Activated T-helper 1 cell treated with anti-CD3 and anti-CD28 coated beads, Interleukin-12 subunit alpha, Interleukin-12 subunit beta, Interleukin-2, Interleukin-4 antibody, amounts not matched to agents 30 ng/mL and 10 ng/mL and 1 ng/mL, durations not matched to agents 14 hours and 24 hours and 36 hours (primary cell): Measurements from ENCODE around the gene LIN28A. TPM values are rescaled to one million over a fixed set of nuclear protein-coding genes. Genes with fewer than 3 reads are reported as not detected.
"Not testable (repeated sequence)": the region's sequence is repeated elsewhere in the genome, so short reads cannot be mapped to it uniquely, and the experiment has no call there.

ENCODE experiments used
- DNase-seq: peaks from one replicate; pipeline ENCODE4 v3.0.0; 2021; ENCODE audit warnings: low spot score
- H3K27ac Mint-ChIP-seq: one replicate; pipeline ENCODE4 v1.8.0; 2021; ENCODE audit warnings: mild to moderate bottlenecking, mixed read lengths
- H3K27me3 Mint-ChIP-seq: one replicate; pipeline ENCODE4 v1.8.0; 2022; ENCODE audit warnings: mild to moderate bottlenecking, moderate library complexity, mixed read lengths; ENCODE audit not compliant: insufficient read depth
- H3K36me3 Mint-ChIP-seq: one replicate; pipeline ENCODE4 v1.8.0; 2021; ENCODE audit warnings: low read depth, mixed read lengths
- H3K4me1 Mint-ChIP-seq: one replicate; pipeline ENCODE4 v1.8.0; 2021; ENCODE audit warnings: low read depth, mixed read lengths
- H3K4me3 Mint-ChIP-seq: one replicate; pipeline ENCODE4 v1.8.0; 2021; ENCODE audit warnings: mild to moderate bottlenecking, moderate library complexity, mixed read lengths
- H3K9me3 Mint-ChIP-seq: one replicate; pipeline ENCODE4 v1.8.0; 2021; ENCODE audit warnings: mixed read lengths
- intact Hi-C: fragments of 100-400 bp; cut with micrococcal nuclease; formaldehyde crosslinking; loops from one replicate; pipeline ENCODE4 v1.15.1; 2024
- total RNA-seq: library from RNA; stranded (reverse); gene quantifications from 2 replicates; pipeline ENCODE4 v1.2.3, GENCODE V29; 2022

LIN28A gene, protein sequence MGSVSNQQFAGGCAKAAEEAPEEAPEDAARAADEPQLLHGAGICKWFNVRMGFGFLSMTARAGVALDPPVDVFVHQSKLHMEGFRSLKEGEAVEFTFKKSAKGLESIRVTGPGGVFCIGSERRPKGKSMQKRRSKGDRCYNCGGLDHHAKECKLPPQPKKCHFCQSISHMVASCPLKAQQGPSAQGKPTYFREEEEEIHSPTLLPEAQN
- total RNA-seq = not detected in 2 replicates

DNA sequence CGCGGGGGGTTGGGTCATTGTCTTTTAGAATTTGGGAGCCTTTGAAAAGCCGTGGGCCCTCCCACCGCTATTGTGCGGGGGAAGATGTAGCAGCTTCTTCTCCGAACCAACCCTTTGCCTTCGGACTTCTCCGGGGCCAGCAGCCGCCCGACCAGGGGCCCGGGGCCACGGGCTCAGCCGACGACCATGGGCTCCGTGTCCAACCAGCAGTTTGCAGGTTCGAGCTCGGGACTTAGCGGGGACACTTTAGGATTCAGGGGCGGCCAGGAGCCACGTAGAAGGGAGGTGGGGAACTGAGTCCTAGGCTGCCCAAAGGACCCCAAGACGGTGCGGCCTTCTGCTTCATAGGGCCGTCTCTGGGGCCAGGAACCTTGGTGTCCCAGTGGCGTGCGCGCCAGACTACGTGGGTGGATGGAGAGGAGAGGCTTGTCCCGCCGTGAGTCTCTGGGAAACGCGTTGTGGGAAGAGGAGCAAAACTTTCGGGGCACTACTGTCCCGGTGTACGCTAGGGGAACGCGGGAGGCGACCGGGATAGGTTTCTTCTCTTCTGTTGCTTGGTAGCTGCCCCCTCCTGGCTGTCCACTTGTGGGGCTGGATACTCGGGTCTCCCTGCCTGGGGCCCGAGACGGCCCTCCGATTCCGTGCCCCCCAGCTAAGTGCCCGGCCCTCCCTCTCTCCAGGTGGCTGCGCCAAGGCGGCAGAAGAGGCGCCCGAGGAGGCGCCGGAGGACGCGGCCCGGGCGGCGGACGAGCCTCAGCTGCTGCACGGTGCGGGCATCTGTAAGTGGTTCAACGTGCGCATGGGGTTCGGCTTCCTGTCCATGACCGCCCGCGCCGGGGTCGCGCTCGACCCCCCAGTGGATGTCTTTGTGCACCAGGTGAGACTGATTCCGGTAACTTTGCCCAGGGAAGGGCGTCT, at the start of gene LIN28A:
Gene LIN28A, plus strand, starts transcription at position 112 of the 918 bp plus-strand sequence. Its CDS starts 75 bp downstream, at position 187.
- peaks cover 65% of the 10 kb centered on the region for H3K27me3 Mint-ChIP-seq
- no peaks in the 10 kb centered on the region for H3K36me3 Mint-ChIP-seq
- H3K27ac Mint-ChIP-seq = peak within 1 kb of the TSS; percentile 68
- DNase-seq = no peak
- intact Hi-C loops = no loop called here
- H3K4me1 Mint-ChIP-seq = peaks cover 14% of the 10 kb centered on the region
- no peak within 1 kb of the TSS for H3K4me3 Mint-ChIP-seq
- H3K9me3 Mint-ChIP-seq = no peaks in the 10 kb centered on the region

DNA sequence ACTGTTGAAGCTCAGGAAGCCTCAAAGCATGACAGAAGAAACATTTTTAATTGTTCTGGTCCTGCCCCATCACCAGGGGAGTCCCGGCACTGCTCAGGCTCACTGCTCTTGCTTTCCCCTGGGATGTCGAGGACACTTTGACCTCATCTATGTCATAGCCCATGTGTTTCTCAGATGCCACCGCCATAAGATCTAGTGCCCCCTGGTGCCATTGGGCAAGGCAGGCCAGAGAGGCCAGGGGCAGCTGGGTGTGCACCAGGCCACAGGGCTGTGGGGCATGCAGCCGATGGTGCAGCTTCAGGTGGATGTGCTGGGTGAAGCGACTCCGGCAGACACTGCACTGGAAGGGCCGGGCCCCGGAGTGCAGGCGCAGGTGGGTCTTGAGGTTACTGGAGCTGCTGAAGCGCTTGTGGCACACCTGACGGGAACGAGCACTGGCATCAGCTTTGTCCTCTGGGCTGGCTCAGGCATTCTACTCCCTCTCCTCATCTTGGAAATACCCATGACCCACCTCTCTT, 49.0 kb upstream of the LIN28A start:
- no peak for DNase-seq
- Mint-ChIP-seq H3K27me3 (peaks cover 37% of the 10 kb centered on the region), H3K4me1 (peaks cover 57% of the 10 kb centered on the region), H3K27ac (no peak overlapping the region), H3K4me3 (peak overlapping the region; percentile 78), H3K9me3 (no peaks in the 10 kb centered on the region), H3K36me3 (peaks cover 1% of the 10 kb centered on the region)
- intact Hi-C loops = loop anchor here (2.0 kb wide), 3 partner anchors 55 to 85 kb away; no protein-coding TSS in a partner anchor

DNA sequence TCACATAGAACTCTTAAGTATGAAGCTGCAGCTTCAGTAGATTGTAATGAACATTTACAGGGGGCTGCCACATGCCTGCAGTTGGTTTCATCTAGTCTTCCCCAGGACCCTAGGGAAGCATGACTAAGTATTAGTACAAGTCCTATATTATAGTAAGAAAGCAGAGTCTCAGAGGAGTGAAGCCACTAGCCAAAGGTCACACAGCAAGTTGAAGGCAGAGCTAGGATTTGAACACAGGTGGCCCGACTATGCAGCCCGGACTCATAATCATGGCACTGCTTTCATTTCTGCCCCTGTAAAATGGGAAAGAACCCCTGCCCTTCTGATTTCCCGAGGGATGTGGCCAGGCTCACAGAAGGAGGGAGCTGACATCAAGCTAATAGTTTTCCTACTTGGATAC, 48.3 kb upstream of the LIN28A start:
- DNase-seq = no peak
- intact Hi-C loops = loop anchor here (2.0 kb wide), 2 partner anchors 54 to 78 kb away; no protein-coding TSS in a partner anchor
- Mint-ChIP-seq H3K9me3 (no peaks in the 10 kb centered on the region), H3K4me1 (peaks cover 57% of the 10 kb centered on the region), H3K27me3 (peaks cover 37% of the 10 kb centered on the region), H3K4me3 (peak overlapping the region; percentile 34), H3K27ac (no peak overlapping the region), H3K36me3 (peaks cover 1% of the 10 kb centered on the region)

DNA sequence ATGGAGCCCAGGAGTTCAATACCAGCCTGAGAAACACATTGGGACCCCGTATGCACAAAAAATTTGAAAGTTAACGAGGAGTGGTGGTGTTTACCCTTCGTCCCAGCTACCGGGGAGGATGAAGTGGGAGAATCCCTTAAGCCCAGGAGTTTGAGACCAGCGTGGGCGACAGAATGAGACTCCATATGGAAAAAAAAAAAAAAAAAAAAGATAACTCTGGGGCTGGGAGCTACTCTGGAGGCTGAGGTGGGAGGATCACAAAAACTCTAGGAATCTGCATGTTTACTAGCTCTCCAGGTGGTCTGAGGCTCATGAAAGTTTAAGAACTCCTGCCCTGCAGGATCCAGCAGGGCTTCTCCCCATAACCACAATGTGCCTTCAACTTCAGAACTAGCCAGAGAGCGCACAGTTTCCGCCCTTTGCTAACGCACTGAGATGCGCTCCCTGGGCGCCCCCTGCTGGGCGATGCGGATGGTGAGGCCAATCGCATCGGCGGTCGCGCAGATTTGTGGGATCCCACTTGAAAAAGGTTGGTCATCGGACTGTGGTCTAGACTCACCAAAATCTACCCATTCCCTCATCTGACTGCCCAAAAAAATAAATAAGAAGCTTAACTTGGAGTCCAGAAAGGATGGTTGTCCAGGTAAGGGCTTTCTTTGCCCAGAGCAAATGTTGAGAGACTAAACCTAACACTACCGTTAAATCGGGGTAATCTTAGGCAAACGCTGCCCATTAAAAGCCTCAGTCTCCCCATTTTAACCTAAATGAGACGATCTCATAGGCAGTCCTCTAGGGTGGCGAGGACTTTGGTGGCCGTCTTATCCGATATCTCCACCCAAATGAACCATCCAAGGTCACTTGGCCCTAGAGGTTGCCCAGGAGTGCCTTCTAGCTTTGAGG, 46.8 kb upstream of the LIN28A start:
- Mint-ChIP-seq H3K4me1 (peaks cover 46% of the 10 kb centered on the region), H3K9me3 (no peaks in the 10 kb centered on the region), H3K4me3 (no peak overlapping the region), H3K27ac (no peak overlapping the region), H3K27me3 (peaks cover 39% of the 10 kb centered on the region), H3K36me3 (peaks cover 1% of the 10 kb centered on the region)
- DNase-seq = peak; percentile 74
- intact Hi-C loops = loop anchor here (2.0 kb wide), 3 partner anchors 27 to 79 kb away; no protein-coding TSS in a partner anchor

DNA sequence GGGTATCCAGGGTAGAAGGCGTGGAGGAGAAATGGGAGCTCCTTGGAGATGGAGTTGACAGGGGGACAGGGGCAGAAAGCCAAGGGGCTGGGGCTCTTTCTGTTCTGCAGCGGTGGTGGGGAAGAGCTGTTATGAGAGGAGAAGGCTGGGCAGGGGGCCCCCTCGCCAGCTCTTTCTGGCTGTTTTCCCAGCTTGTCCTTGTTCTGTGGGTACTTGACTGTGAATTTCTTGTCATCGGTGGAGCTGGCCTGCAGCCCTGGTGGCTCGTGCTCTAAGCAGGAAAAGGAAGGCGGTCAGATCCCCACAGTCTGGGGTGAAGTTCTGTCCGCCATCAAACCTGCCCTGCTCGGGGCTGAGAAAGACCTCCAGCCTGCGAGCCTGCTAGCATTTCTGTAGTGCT, 45.7 kb upstream of the LIN28A start:
- no peaks in the 10 kb centered on the region for H3K9me3 Mint-ChIP-seq
- H3K4me1 Mint-ChIP-seq = peaks cover 34% of the 10 kb centered on the region
- DNase-seq = no peak
- H3K27ac Mint-ChIP-seq = no peak overlapping the region
- H3K27me3 Mint-ChIP-seq = peaks cover 36% of the 10 kb centered on the region
- intact Hi-C loops = loop anchor here (2.0 kb wide), 1 partner anchor 26 kb away; no protein-coding TSS in a partner anchor
- H3K4me3 Mint-ChIP-seq = no peak overlapping the region
- H3K36me3 Mint-ChIP-seq = peaks cover 3% of the 10 kb centered on the region

DNA sequence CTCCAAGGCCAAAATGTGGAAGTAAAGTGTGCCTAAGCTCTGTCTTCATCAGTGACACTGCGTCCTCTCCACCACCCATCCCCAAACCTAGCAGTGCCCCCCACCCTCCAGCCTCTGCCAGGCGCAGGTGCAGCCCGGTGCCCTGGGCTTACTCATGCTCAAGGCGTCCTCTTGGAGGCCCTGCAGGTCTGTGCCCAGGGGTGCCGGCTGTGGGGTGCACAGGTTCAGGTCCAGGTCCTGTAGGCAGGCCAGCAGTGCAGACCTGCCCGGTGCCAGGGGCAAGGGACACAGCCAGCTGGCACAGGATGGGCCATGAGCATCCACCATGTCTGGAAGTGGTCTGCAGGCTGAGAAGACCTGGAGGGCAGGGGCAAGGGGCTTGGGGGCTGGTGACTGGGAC, 43.2 kb upstream of the LIN28A start:
- Mint-ChIP-seq H3K27ac (no peak overlapping the region), H3K4me1 (peaks cover 37% of the 10 kb centered on the region), H3K36me3 (peaks cover 10% of the 10 kb centered on the region), H3K9me3 (peaks cover 9% of the 10 kb centered on the region), H3K27me3 (peaks cover 21% of the 10 kb centered on the region), H3K4me3 (no peak overlapping the region)
- intact Hi-C loops = no loop called here
- no peak for DNase-seq

DNA sequence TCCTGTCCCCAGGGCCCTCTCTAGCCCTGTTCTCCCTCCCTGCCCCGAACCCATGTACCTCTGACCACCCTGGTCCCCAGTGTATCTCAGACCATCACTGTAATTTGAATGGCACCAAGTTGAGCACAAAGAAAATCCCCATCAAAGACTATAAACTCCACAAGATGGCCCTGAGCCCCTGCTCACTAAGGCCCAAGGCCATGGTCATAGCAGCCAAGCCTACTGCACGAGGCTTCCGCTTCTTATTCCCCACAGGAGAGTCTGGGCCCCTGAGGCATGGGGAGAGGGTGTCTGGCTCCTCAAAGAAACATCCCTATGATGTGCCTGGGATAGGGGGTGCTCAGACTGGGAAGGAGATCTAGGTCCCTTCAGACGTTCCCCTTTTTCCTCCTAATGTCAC, 42.6 kb upstream of the LIN28A start:
- Mint-ChIP-seq H3K27me3 (peaks cover 21% of the 10 kb centered on the region), H3K9me3 (peaks cover 9% of the 10 kb centered on the region), H3K4me1 (peaks cover 37% of the 10 kb centered on the region), H3K36me3 (peaks cover 13% of the 10 kb centered on the region), H3K27ac (no peak overlapping the region), H3K4me3 (no peak overlapping the region)
- DNase-seq = no peak
- intact Hi-C loops = no loop called here

DNA sequence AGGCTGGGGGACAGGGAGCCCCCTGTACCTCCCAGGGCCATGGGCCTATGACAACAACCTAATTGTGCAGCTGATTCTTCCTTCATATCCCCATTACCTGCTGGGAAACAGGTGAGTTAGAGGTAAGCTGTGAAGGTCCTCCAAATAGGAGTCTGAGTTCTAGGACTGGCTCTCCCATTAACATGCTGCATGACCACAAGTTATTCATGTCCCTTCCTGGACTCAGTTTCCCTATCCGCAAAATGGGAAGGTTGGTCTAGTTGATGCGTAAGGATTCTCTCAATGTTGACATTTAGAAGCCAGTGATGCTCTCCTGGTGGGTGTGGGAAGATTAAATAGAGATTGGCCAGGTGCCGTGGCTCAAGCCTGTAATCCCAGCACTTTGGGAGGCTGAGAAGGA, 42.1 kb upstream of the LIN28A start:
- Mint-ChIP-seq H3K27me3 (peaks cover 19% of the 10 kb centered on the region), H3K27ac (no peak overlapping the region), H3K9me3 (peaks cover 9% of the 10 kb centered on the region), H3K36me3 (peaks cover 13% of the 10 kb centered on the region), H3K4me1 (peaks cover 36% of the 10 kb centered on the region), H3K4me3 (no peak overlapping the region)
- intact Hi-C loops = no loop called here
- DNase-seq = no peak

DNA sequence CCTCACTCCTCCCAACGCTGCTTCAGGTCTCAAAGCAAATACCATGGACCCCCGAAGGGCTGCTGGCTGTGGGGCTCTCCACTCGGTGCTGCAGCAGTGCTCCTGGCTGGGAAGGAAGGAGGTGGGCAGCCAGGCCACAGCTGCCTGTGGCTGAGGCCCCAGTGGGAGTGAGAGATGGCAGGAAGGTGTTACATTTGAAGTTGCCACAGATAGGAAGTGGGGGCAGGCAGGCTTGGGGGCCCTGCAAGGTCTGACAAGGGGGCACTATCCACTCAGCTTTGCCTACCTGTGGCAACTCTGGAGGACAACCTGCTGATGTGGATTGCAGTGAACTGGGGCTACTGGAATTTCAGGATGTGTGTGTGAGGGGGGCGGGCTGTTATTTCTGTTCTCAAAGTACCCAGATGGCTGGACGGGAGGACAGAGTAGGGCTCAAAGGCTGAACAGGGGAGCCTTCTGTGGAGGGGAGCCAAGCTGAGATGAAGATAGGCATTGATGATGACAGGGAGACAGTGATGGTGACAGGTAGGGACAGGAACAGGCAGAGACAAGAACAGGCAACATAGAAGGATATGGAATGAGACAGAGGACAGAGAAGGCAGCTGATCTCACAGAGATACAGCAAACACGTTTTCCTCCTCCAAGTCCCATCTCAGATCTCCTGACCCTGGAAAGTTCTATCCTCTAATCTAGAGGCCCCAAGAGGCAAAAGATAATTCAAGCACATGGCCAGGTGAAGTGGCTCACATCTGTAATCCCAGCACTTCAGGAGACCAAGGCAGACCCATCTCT, 39.8 kb upstream of the LIN28A start:
- peaks cover 11% of the 10 kb centered on the region for H3K27me3 Mint-ChIP-seq
- H3K36me3 Mint-ChIP-seq = peaks cover 13% of the 10 kb centered on the region
- intact Hi-C loops = no loop called here
- peaks cover 9% of the 10 kb centered on the region for H3K9me3 Mint-ChIP-seq
- no peak for DNase-seq
- peak overlapping the region; percentile 34 for H3K27ac Mint-ChIP-seq
- H3K4me1 Mint-ChIP-seq = peaks cover 47% of the 10 kb centered on the region
- peak overlapping the region; percentile 15 for H3K4me3 Mint-ChIP-seq

DNA sequence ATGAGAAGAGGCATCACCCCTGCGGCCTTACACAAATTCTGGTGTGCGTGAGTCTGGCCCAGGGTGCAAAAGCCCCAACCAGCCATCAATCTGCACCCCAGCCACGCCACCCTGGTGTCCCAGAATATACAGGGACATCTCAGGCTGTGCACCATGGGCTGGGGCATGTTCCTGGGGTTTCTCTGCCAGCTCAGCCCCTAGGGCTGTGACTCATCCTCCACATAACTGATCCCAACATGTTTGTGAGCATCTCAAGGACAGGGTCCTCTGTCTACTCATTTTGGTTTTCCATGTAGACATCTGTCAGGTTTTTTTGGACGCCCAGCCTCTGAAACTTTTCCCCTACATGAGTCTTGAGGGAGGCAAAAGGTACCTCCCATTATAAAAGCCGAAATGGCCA, 38.6 kb upstream of the LIN28A start:
- peaks cover 15% of the 10 kb centered on the region for H3K9me3 Mint-ChIP-seq
- intact Hi-C loops = no loop called here
- no peak for DNase-seq
- H3K36me3 Mint-ChIP-seq = peaks cover 13% of the 10 kb centered on the region
- H3K27ac Mint-ChIP-seq = no peak overlapping the region
- peaks cover 2% of the 10 kb centered on the region for H3K27me3 Mint-ChIP-seq
- H3K4me3 Mint-ChIP-seq = no peak overlapping the region
- H3K4me1 Mint-ChIP-seq = peaks cover 60% of the 10 kb centered on the region

DNA sequence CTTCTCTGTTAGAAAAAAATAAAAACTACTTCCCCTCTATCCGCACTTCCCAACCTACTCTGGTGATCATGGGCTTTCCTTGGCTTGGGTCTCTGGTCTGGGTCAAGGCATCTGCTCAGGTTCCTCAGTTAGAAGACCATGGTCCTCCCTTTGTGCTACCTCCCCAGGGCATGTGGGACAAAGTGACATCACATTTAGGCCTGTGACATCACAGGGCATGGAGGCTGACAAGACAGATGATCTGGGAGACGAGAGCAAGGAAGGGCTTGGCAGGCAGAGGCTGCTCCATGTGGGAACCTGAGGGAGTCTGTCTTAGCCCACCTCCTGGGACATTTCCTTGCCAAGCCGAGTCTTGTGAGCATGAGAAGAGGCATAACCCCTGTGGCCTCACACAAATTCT, 38.0 kb upstream of the LIN28A start, which contains the start of gene ZNF683:
Gene ZNF683, minus strand, starts transcription at position 140 of the 400 bp plus-strand sequence. CDS start 4,179 bp downstream, outside the sequence.
- DNase-seq, H3K27me3 Mint-ChIP-seq, intact Hi-C loops: not testable (repeated sequence)
- Mint-ChIP-seq H3K36me3 (peaks cover 13% of the 10 kb centered on the region), H3K27ac (peak within 1 kb of the TSS; percentile 41), H3K9me3 (peaks cover 15% of the 10 kb centered on the region), H3K4me3 (peak within 1 kb of the TSS; percentile 19), H3K4me1 (peaks cover 66% of the 10 kb centered on the region)
